Glomerular endothelial cell (primary cell): ENCODE measurements around the gene CIDEC. TPM values are rescaled to one million over a fixed set of nuclear protein-coding genes. Genes with fewer than 3 reads are reported as not detected.
"Not testable (repeated sequence)": the region's sequence is repeated elsewhere in the genome, so short reads cannot be mapped to it uniquely, and the experiment has no call there.

ENCODE experiments used
- DNase-seq: peaks from one replicate; pipeline ENCODE4 v3.0.0-alpha.2; 2011; ENCODE audit warnings: low read depth, low spot score; ENCODE audit errors: extremely low read depth
- total RNA-seq: library from RNA; depleted of rRNA; stranded (reverse); fragments of >200 nt; gene quantifications from 2 replicates; pipeline ENCODE4 v1.2.3, GENCODE V29; 2015

Gene CIDEC
- total RNA-seq, 1 donor from 2014 or later: not detected

GRCh38 chr3:9881441-9881840 lies 1.4 kb upstream of the CIDEC start:
- DNase-seq: no peak

DNA sequence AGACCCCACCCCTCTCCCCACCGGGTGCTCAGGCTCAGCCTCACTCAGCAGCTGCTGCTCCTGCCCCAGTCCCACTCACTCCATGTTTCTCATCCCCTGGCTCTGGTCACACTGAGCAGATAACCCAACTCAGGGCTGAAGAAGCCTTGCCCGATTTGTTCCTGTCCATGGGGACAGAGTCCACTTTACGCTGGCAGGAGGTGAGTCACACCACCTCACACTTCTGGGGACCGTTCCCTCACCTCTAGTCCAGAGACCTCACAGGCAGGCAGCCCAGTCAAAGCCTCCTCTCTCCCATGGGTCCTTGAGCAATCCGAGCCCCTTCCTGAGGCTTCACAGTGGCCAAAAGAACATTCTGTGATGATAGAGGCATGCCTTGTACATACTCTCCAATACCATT lies 1.4 kb downstream of the CIDEC start:
- no peak for DNase-seq

- DNase-seq: no peak
Observed at GRCh38 chr3:9876991-9877390, 3.1 kb downstream of the CIDEC start.

- DNase-seq: not testable (repeated sequence)
Observed at GRCh38 chr3:9876255-9876654, 3.8 kb downstream of the CIDEC start.

GRCh38 chr3:9875448-9875847 lies 4.6 kb downstream of the CIDEC start:
- no peak for DNase-seq

DNA sequence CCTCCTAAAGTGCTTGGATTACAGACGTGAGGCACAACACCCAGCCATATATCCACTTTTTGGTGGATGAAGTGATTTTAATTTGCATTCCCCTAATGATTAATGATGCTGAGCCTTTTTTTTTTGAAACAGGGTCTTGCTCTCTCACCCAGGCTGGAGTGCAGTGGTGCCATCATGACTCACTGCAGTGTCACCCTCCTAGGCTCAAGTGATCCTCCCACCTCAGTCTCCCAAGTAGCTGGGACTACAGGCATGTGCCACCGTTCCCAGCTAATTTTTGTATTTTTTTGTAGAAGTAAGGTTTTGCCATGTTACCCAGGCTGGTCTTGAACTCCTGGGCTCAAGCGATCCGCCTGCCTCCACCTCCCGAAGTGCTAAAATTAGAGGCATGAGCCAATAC lies 8.0 kb downstream of the CIDEC start:
- not testable (repeated sequence) for DNase-seq

DNA sequence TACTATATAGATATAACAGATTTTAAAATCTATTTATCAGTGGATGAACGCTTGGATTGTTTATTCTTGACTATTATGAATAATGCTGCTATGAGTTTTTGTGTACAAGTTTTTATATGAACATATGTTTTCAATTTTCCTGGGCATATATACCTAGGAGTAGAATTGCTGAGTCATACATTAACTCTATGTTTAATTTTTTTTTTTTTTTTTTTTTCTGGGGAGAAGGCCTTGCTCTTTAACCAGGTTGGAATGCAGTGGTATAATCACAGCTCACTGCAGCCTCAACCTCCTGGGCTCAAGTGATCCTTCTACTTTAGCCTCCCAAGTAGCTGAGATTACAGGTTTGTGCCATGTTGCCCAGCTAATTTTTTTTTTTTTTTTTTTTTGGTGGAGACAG lies 9.1 kb downstream of the CIDEC start:
- no peak for DNase-seq

- DNase-seq: no peak
Observed at GRCh38 chr3:9869955-9870354, 10.1 kb downstream of the CIDEC start.

DNA sequence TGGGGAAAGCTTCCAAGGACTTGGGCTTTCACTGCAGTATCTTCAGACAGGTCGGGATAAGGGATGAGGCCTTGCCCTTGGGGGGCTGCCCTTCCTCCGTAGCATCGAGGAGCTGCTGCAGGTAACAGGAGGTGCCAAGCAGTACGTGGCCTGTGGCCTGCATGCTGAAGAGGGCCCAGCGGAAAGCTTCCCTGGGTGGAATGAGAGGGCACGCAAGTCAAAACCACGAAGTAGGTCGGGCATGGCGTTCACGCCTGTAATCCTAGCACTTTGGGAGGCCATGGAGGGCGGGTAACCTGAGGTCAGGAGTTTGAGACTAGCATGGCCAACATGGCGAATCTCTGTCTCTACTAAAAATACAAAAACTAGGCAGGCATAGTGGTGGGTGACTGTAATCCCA lies 12.9 kb downstream of the CIDEC start:
- DNase-seq: no peak

DNA sequence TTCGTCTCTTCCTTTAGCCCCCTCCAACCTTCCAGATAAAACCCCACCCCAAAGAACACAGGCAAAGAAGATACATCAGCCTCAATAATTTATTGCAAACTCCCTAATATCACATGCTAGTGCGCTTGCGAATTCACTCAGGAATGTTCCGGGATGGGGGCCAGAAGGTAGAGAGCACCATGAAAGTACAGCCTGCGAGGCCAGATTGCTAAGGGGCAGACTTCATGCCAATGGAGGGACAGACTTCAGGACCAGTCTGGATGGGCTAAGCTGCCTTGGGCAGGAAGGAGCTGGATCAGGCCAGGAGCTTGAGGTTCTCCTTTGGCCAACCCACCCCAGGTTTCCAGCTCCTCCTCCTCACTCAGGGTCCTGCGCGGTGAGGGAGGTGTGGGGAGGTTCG lies 13.4 kb downstream of the CIDEC start:
- no peak for DNase-seq

DNA sequence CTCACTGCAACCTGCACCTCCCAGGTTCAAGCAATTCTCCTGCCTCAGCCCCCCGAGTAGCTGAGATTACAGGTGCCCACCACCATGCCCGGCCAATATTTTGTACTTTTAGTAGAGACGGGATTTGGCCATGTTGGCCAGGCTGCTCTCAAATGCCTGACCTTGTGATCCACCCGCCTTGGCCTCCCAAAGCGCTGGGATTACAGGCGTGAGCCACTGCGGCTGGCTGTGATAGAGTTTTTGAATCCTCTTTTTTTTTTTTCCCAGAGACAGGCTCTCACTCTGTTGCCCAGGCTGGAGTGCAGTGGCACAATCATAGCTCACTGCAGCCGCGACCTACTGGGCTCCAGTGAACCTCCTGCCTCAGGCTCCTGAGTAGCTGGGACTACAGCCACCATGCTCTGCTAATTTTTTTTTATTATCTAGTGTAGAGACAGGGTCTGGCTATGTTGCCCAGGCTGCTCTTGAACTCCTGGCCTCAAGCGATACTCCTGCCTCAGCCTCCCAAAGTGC lies 14.9 kb downstream of the CIDEC start:
- not testable (repeated sequence) for DNase-seq

DNA sequence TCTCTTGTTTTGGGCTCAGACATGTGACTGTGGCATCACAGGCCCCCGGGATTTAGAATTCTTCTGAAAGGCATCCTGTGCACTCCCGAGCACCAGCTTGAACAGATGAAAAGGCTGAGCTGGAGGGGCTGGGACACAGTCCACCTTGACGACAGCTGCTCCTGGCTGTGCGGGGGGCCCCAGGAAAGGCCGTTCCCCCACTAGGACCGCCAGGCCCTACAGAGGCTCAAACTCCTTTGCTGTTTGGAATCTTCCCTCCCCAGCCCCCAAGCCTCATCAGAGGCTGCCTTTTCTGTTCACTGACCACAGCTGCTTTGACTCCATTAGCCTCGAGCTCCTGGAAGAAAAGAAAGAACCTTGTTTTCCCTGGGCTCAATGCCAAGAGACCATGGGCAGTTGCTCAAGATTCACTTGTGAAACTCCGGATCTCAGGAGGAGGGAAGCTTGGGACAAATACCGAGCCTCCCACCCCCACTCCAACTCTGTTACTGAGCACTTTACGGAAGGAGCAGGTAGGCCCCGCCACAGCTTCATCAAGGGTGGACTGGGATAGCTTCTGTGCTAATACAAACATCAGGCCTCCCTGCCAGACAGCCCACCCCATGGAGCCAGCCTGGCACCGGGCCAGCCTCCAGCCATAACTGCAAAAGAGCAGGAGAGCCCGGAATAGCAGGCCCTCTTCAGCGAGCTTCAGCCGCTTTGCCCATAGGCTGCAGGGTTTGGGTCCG lies 15.7 kb downstream of the CIDEC start:
- no peak for DNase-seq

DNA sequence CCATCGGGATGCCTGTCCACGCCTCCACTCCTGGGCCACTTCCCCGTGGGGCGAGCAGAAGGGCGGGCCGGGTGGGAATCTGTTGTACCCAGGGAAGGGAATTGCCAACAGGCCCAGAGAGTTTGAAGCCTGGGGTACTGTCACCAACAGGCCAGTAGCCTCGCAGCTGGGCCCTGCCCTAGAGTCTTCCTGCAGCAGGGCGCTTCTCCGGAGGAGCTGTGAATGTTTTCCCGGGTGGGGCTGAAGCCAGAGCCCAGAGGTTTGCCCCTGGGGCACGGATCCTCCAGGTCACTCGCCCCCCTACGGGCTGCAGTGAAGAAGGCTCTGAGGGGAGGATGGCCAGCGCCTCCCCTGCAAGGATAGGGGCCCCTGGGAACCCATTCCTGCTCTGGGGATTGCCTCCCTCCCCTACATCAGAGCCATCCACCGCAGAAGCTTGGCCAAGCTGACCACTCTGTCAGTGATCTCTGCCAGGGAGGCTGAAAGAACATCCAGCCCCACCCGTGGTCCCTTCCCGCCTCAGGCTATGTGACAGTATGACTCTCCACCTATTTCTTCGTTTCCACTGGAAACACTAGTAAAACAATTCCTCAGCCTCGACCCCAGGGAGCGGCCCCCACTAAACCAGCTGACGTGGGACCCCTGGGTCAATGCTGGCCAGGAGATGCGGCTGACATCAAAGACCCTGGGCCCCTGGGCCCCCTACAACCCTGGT lies 16.8 kb downstream of the CIDEC start:
- no peak for DNase-seq

- DNase-seq: no peak
Observed at GRCh38 chr3:9862391-9863057, 17.5 kb downstream of the CIDEC start.

- DNase-seq: no peak
Observed at GRCh38 chr3:9861626-9862130, 18.4 kb downstream of the CIDEC start.

DNA sequence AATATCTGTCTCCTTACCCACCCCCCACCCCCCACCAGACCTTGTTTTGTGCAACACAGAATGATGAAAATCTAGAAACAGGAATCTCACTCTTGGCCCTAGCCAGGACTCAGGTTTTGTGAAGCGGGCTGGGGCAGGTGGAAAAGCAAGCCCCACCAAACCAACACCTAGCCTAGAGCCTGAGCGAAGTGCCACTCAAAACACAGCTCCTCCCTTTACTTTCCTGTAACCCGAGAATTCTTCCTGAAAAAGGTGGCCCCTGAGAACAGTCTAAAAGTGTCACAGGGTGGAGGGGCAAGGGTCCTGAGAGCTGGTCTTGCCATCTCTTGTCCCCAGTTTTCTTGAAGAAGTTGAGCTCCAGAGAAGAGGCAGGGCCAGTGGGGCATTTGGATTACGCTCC lies 18.9 kb downstream of the CIDEC start:
- no peak for DNase-seq

GRCh38 chr3:9859530-9860025 lies 20.5 kb downstream of the CIDEC start:
- no peak for DNase-seq

DNA sequence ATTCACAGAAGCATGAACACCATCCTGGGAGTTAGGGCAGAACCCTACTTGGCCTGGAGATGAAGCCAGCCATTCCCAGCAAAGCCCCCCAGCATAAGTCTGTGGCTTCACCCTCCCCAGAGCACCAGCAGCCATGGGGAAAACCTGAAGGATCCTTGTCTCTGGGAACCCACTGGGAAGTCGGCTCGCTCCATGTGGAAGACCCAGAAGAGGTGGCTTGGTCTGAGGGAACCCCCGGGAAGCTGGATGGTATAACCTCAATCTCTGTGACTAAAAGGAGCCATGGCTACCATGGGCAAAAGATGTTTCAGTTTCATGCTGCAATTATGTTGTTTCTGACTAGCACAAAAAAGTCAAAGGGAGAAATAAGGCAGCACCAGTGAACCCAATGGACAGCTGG lies 24.5 kb downstream of the CIDEC start:
- DNase-seq: no peak

DNA sequence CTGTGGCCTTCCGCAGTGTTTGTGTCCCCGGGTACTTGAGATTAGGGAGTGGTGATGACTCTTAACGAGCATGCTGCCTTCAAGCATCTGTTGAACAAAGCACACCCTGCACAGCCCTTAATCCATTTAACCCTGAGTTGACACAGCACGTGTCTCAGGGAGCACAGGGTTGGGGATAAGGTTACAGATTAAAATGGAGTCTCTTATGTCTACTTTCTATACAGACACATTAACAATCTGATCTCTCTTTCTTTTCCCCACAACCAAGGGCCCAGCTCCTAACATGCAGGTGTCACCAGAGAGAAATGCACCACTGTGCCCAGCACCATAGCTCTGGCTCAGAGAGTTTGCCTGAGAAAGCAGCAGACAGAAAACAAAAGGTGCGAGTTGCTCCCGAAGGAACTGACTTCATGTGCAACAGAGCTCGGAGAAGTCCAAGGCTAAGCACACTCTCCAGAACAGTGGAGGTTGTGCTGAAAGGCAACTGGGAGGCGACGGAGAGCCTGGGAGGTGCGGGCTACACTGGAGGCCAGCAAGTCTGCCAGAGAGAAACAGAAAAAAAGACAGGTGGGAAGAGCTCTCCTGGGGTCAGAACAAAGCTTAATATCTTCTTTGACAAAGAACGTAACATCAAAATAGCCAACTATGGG lies 25.6 kb downstream of the CIDEC start:
- DNase-seq: not testable (repeated sequence)

GRCh38 chr3:9852528-9852927 lies 27.5 kb downstream of the CIDEC start:
- no peak for DNase-seq

DNA sequence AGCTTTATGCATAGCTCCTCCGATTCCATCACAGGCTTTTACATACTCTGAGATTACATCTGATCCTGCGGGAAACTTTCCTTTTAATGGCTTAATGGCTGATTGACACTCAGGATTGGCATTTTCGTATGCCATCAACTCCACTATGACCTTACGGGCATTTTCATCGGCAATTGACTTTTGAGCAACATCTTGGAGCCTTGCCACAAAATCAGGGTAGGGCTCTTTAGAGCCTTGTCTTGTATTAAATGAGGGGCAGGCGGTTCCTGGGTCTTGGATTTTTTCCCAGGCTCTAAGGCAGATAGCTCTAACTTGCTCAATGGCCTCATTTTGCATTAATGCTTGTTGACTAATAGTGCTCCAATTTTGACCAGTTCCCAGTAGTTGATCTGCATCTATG lies 28.1 kb downstream of the CIDEC start:
- DNase-seq: not testable (repeated sequence)
